Measurements from ENCODE around the gene CAMK1D. TPM values are rescaled to one million over a fixed set of nuclear protein-coding genes. Genes with fewer than 3 reads are reported as not detected.

CAMK1D gene
- total RNA-seq, 1 donor from 2014 or later = 1.8 TPM

DNA sequence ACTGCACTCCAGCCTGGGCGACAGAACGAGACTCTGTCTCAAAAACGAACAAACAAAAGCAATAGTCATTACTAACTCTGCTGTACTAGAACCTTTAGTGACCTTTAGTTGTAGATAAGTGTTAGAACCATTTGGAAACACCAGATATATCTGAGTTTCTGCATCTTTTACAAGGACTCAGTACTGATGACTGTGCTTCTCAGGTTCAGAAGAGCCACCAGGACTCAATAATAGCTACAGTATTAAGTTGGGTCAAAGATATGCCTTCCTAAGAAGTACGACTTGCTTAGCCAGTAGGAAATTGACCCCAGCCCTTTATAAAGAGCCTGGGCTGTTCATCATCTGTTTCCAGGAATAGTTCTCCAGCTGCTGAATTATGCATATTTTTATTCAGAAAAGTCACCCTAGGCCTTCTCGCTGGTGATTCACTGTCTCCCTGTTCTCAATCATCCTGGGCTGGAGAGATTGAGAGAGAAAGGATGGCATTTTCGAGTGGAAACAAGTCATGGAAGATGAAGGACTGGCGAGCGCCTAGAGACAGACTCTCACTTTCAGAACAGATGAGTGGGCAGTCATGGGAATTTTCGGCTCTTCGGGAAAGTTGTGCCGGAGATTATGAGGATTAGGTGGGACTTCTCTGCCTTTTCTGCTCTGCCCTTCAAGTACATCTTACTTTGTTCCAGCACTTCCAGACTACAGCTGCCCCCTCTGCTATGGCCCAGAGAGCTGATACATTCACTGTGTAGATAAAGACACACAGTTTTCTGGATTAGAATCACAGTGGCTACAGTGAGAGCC lies 336.1 kb downstream of the CAMK1D start:
- TF ChIP-seq, protein P1, sequence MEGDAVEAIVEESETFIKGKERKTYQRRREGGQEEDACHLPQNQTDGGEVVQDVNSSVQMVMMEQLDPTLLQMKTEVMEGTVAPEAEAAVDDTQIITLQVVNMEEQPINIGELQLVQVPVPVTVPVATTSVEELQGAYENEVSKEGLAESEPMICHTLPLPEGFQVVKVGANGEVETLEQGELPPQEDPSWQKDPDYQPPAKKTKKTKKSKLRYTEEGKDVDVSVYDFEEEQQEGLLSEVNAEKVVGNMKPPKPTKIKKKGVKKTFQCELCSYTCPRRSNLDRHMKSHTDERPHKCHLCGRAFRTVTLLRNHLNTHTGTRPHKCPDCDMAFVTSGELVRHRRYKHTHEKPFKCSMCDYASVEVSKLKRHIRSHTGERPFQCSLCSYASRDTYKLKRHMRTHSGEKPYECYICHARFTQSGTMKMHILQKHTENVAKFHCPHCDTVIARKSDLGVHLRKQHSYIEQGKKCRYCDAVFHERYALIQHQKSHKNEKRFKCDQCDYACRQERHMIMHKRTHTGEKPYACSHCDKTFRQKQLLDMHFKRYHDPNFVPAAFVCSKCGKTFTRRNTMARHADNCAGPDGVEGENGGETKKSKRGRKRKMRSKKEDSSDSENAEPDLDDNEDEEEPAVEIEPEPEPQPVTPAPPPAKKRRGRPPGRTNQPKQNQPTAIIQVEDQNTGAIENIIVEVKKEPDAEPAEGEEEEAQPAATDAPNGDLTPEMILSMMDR (IDR thresholded peaks at IDR 0.05; ENCODE audit: insufficient read depth, low read length, severe bottlenecking) = no peak
- Histone ChIP-seq H3K27me3 (ENCODE audit: control insufficient read depth, insufficient read depth, low read length) (no peaks in the 10 kb centered on the region), H3K36me3 (ENCODE audit: control insufficient read depth, insufficient read depth, low read length) (no peaks in the 10 kb centered on the region), H3K4me3 (ENCODE audit: low read depth, low read length) (no peak overlapping the region)
- FAIRE-seq = no peak
- no peak for DNase-seq (ENCODE audit: low read depth)

DNA sequence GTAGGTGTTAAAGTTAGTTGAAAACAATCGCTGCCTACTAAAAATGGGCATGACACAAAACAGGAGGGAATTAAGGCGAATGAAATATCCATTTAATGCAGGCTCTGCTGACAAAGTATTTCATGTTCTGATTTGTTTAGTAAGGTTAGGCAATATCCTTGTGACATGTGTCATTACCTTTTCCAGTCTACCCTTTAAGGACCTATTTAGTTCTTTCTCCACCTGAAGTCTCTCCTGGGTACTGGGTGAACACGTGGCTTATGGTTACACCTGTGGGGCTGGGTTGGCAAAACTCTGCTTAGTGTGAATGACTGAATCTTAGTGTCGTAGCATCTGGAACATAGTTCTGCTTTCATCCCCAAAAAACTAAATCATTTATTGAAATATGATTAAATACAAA lies 338.6 kb downstream of the CAMK1D start:
- peak; percentile 77 for FAIRE-seq
- TF ChIP-seq, protein P1 (IDR thresholded peaks at IDR 0.05; ENCODE audit: insufficient read depth, low read length, severe bottlenecking) = no peak
- peak; percentile 78 for DNase-seq (ENCODE audit: low read depth)

DNA sequence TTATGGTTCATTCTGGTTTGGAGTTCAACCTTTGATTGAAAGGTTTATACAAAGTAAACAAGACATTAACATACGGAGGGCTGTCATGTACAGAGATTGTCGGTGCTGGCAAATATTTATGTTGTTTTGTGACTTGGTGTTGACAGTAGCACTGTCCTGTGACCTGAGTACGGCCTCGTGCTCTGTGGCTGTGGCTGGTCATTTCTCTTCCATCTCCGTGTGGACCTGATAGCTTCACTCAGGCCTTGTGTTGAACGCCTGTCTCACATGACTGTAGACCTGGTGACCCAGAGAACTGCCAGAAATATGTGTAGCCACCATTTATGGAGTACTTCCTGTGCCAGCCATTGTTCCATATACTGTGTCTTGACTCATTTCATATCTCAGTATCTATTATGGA lies 340.5 kb downstream of the CAMK1D start:
- no peak for FAIRE-seq
- Histone ChIP-seq H3K4me3 (ENCODE audit: low read depth, low read length) (no peak overlapping the region), H3K36me3 (ENCODE audit: control insufficient read depth, insufficient read depth, low read length) (no peaks in the 10 kb centered on the region), H3K27me3 (ENCODE audit: control insufficient read depth, insufficient read depth, low read length) (no peaks in the 10 kb centered on the region)
- DNase-seq (ENCODE audit: low read depth) = no peak
- TF ChIP-seq, protein P1 (IDR thresholded peaks at IDR 0.05; ENCODE audit: insufficient read depth, low read length, severe bottlenecking) = no peak

More for the DNA sequence above, 338.6 kb downstream of the CAMK1D start:
- Histone ChIP-seq H3K27me3 (ENCODE audit: control insufficient read depth, insufficient read depth, low read length) (no peaks in the 10 kb centered on the region), H3K4me3 (ENCODE audit: low read depth, low read length) (no peak overlapping the region), H3K36me3 (ENCODE audit: control insufficient read depth, insufficient read depth, low read length) (no peaks in the 10 kb centered on the region)

DNA sequence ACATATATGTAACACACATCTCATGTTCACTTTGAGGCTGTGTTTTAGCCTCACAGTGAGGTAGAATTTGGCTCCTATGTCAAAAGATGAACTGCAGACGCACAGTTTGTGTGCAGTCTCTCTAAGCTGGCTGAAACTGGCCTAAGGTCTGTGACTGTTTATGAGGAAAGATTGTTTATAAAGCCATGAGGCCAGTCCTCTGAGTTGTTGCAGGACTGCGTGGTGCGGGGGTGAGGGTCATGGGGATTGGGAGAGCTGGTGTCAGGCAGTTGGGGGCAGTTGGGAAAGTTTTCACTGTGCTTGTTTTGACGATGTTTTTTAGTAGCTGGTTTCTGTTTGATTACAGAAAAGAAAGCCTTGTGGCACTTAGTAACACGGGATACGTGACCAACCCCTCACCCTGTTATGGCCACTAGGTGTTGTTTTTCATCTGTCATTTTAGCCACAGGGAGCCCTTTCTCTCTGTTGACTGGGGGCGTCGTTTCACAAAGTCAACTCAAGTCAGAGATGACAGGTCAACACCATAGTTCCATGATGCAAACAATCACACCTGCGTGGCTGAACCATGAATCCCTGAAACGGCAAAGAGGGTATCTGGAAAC lies 341.3 kb downstream of the CAMK1D start:
- TF ChIP-seq, protein P1 (IDR thresholded peaks at IDR 0.05; ENCODE audit: insufficient read depth, low read length, severe bottlenecking) = no peak
- FAIRE-seq = peak; percentile 84
- Histone ChIP-seq H3K4me3 (ENCODE audit: low read depth, low read length) (no peak overlapping the region), H3K27me3 (ENCODE audit: control insufficient read depth, insufficient read depth, low read length) (no peaks in the 10 kb centered on the region), H3K36me3 (ENCODE audit: control insufficient read depth, insufficient read depth, low read length) (no peaks in the 10 kb centered on the region)
- no peak for DNase-seq (ENCODE audit: low read depth)

DNA sequence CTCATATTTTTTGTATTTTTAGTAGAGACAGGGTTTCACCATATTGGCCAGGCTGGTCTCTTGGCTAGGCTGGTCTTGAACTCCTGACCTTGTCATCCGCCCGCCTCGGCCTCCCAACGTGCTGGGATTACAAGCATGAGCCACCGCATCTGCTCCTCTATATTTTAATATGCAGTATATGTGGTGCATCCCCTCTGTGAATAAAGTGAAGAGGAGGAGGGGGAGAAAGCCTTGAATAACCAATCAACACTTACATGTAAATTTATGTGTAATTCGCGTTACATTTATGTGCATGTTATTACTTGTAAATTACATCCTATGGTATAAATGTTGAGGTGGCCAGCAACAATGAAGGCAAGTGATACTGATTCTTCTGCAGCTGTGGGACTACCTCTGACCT lies 342.2 kb downstream of the CAMK1D start:
- TF ChIP-seq, protein P1 (IDR thresholded peaks at IDR 0.05; ENCODE audit: insufficient read depth, low read length, severe bottlenecking) = no peak
- no peak for DNase-seq (ENCODE audit: low read depth)
- H3K36me3 ChIP-seq (ENCODE audit: control insufficient read depth, insufficient read depth, low read length) = no peaks in the 10 kb centered on the region

More for the DNA sequence above, 342.2 kb downstream of the CAMK1D start:
- Histone ChIP-seq H3K4me3 (ENCODE audit: low read depth, low read length) (no peak overlapping the region), H3K27me3 (ENCODE audit: control insufficient read depth, insufficient read depth, low read length) (no peaks in the 10 kb centered on the region)
- no peak for FAIRE-seq

Measured in bronchial epithelial cell (primary cell).